ENCODE measurements around the gene ST7. TPM values are rescaled to one million over a fixed set of nuclear protein-coding genes. Genes with fewer than 3 reads are reported as not detected.

The ST7 gene
- total and polyA plus RNA-seq, 7 donors, result 6.0 to 12.5 (median 7.3) TPM

DNA sequence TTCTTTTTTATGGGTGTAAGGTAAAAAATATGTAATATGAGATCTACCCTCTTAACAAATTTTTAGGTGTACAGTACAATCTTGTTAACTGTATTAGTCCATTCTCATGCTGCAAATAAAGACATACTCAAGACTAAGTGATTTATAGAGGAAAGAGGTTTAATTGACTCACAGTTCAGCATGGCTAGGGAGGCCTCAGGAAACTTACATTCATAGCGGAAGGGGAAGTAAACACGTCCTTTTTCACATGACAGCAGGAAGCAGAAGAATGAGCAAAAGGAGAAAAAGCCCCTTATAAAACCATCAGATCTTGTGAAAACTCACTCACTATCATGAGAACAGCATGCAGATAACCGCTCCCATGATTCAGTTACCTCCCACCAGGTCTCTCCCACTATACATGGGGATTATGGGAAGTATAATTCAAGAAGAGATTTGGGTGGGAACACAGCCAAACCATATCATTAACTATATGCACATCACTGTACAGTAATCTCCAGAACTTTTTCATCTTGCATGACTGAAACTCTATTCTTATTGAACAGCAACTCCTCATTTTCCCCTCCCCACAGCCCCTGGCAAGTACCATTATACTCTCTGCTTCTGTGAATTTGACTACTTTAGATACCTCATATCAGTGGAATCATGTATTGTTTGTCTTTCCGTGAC, 242.2 kb downstream of the ST7 start:
- TF ChIP-seq, protein P1, sequence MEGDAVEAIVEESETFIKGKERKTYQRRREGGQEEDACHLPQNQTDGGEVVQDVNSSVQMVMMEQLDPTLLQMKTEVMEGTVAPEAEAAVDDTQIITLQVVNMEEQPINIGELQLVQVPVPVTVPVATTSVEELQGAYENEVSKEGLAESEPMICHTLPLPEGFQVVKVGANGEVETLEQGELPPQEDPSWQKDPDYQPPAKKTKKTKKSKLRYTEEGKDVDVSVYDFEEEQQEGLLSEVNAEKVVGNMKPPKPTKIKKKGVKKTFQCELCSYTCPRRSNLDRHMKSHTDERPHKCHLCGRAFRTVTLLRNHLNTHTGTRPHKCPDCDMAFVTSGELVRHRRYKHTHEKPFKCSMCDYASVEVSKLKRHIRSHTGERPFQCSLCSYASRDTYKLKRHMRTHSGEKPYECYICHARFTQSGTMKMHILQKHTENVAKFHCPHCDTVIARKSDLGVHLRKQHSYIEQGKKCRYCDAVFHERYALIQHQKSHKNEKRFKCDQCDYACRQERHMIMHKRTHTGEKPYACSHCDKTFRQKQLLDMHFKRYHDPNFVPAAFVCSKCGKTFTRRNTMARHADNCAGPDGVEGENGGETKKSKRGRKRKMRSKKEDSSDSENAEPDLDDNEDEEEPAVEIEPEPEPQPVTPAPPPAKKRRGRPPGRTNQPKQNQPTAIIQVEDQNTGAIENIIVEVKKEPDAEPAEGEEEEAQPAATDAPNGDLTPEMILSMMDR (IDR thresholded peaks at IDR 0.05), result no peak
- no peak overlapping the region for H3K27ac ChIP-seq
- peaks cover 0 to 17% of the 10 kb centered on the region in 2 donors for H3K36me3 ChIP-seq (ENCODE audit: insufficient read depth in 1 of 2, low read depth in 1 of 2)
- no peaks in the 10 kb centered on the region for H3K9me3 ChIP-seq
- no peak overlapping the region for H3K4me3 ChIP-seq
- H3K27me3 ChIP-seq (ENCODE audit: insufficient read depth in 3 of 3, low read length in 2 of 3), result no peaks in the 10 kb centered on the region
- DNase-seq, result no peak
- H3K4me1 ChIP-seq, result no peaks in the 10 kb centered on the region
- ATAC-seq, result no peak
- WGBS, 3 donors, result 85 to 96% (median 91%) methylated on average over 4 of the region's 4 CpGs
- intact Hi-C loops (cut with DNase I), result no loop called here

GRCh38 chr7:117200132-117200531, 246.8 kb downstream of the ST7 start:
- Histone ChIP-seq H3K9me3 (no peaks in the 10 kb centered on the region), H3K27me3 (ENCODE audit: insufficient read depth in 3 of 3, low read length in 2 of 3) (no peaks in the 10 kb centered on the region), H3K4me1 (no peaks in the 10 kb centered on the region), H3K4me3 (no peak overlapping the region), H3K36me3 (ENCODE audit: insufficient read depth in 1 of 2, low read depth in 1 of 2) (peaks cover 3 to 16% of the 10 kb centered on the region in 2 donors), H3K27ac (no peak overlapping the region)
- WGBS, 3 donors, result 34 to 65% (median 62%) methylated on average over 2 of the region's 2 CpGs
- TF ChIP-seq, protein P1 (IDR thresholded peaks at IDR 0.05), result no peak
- no peak for DNase-seq
- no peak for ATAC-seq
- intact Hi-C loops (cut with DNase I), result no loop called here

GRCh38 chr7:117200786-117201458, 247.6 kb downstream of the ST7 start:
- TF ChIP-seq, protein P1 (IDR thresholded peaks at IDR 0.05), result no peak
- no peaks in the 10 kb centered on the region for H3K27me3 ChIP-seq (ENCODE audit: insufficient read depth in 3 of 3, low read length in 2 of 3)
- no peak overlapping the region for H3K27ac ChIP-seq
- H3K4me3 ChIP-seq, result no peak overlapping the region
- no peaks in the 10 kb centered on the region for H3K9me3 ChIP-seq
- WGBS, 3 donors, result 57 to 66% (median 63%) methylated on average over 4 of the region's 4 CpGs
- ATAC-seq, result no peak
- no peaks in the 10 kb centered on the region for H3K4me1 ChIP-seq
- intact Hi-C loops (cut with DNase I), result no loop called here
- peaks cover 3 to 16% of the 10 kb centered on the region in 2 donors for H3K36me3 ChIP-seq (ENCODE audit: insufficient read depth in 1 of 2, low read depth in 1 of 2)
- no peak for DNase-seq

- TF ChIP-seq, protein P1 (IDR thresholded peaks at IDR 0.05), result no peak
- no peaks in the 10 kb centered on the region for H3K4me1 ChIP-seq
- DNase-seq, result no peak
- no peaks in the 10 kb centered on the region for H3K27me3 ChIP-seq (ENCODE audit: insufficient read depth in 3 of 3, low read length in 2 of 3)
- H3K9me3 ChIP-seq, result no peaks in the 10 kb centered on the region
- 59 to 72% (median 69%) methylated on average over 3 of the region's 3 CpGs for WGBS, 3 donors
- intact Hi-C loops (cut with DNase I), result no loop called here
- ATAC-seq, result no peak
- no peak overlapping the region for H3K4me3 ChIP-seq
- peaks cover 3 to 15% of the 10 kb centered on the region in 2 donors for H3K36me3 ChIP-seq (ENCODE audit: insufficient read depth in 1 of 2, low read depth in 1 of 2)
- H3K27ac ChIP-seq, result no peak overlapping the region
Observed at GRCh38 chr7:117202511-117202910, 249.2 kb downstream of the ST7 start.
